ENCODE data around the gene KCNQ5.

The KCNQ5 gene

GRCh38 chr6:72811971-72812421 is 190.1 kb downstream of the KCNQ5 start:
- Histone ChIP-seq H3K4me3 (ENCODE audit: low read depth, low read length) (no peak overlapping the region), H3K27me3 (ENCODE audit: insufficient read depth, low read length) (no peaks in the 10 kb centered on the region), H3K4me2 (ENCODE audit: low read length) (peak overlapping the region; percentile 24), H2BK12ac (ENCODE audit: low read length) (no peak overlapping the region), H4K8ac (ENCODE audit: low read depth, low read length) (no peak overlapping the region), H3K9me3 (ENCODE audit: insufficient read depth, low read depth, low read length) (no peaks in the 10 kb centered on the region), H3K18ac (ENCODE audit: low read length) (no peak overlapping the region), H3K27ac (ENCODE audit: low read depth, low read length) (peak overlapping the region; percentile 7), H3K79me1 (ENCODE audit: low read length) (peaks cover 4% of the 10 kb centered on the region), H3K4me1 (ENCODE audit: control insufficient read depth in 1 of 2, insufficient read depth in 2 of 2, low read length in 2 of 2) (peaks cover 9 to 10% of the 10 kb centered on the region in 2 experiments), H3K9ac (ENCODE audit: low read length) (no peak overlapping the region), H4K12ac (ENCODE audit: low read depth, low read length) (no peak overlapping the region), H2BK120ac (ENCODE audit: insufficient read depth, low read length, poor library complexity) (peak overlapping the region; percentile 24), H3K79me2 (ENCODE audit: control insufficient read depth, insufficient read depth, low read length, poor library complexity) (no peaks in the 10 kb centered on the region), H2AFZ (ENCODE audit: insufficient read depth, low read length, poor library complexity) (no peak overlapping the region), H2BK5ac (ENCODE audit: low read depth, low read length, poor library complexity) (peak overlapping the region; percentile 35), H4K91ac (ENCODE audit: low read depth, low read length) (peak overlapping the region; percentile 11), H3K23ac (ENCODE audit: low read length) (no peak overlapping the region), H2AK5ac (ENCODE audit: low read length) (no peak overlapping the region), H3K14ac (ENCODE audit: low read length) (no peak overlapping the region), H3K4ac (ENCODE audit: low read depth, low read length) (no peak overlapping the region), H3K36me3 (ENCODE audit: control insufficient read depth in 1 of 2, insufficient read depth in 2 of 2, low read length in 2 of 2) (no peaks in the 10 kb centered on the region)
- WGBS (ENCODE audit: extremely low coverage, insufficient coverage, insufficient read length): no CpG with 5 or more reads among the region's 6 CpGs
- peak; percentile 28 to 69 for DNase-seq

- H2AFZ ChIP-seq (ENCODE audit: insufficient read depth, low read length, poor library complexity): no peak overlapping the region
- no peak overlapping the region for H3K4me2 ChIP-seq (ENCODE audit: low read length)
- peak in 1 of 2 donors; percentile 28 for DNase-seq
- no peaks in the 10 kb centered on the region for H3K9me3 ChIP-seq (ENCODE audit: insufficient read depth, low read depth, low read length)
- H3K36me3 ChIP-seq (ENCODE audit: control insufficient read depth in 1 of 2, insufficient read depth in 2 of 2, low read length in 2 of 2): no peaks in the 10 kb centered on the region
- peak overlapping the region; percentile 47 for H2AK5ac ChIP-seq (ENCODE audit: low read length)
- H3K9ac ChIP-seq (ENCODE audit: low read length): no peak overlapping the region
- H3K18ac ChIP-seq (ENCODE audit: low read length): peak overlapping the region; percentile 0
- H3K79me2 ChIP-seq (ENCODE audit: control insufficient read depth, insufficient read depth, low read length, poor library complexity): no peaks in the 10 kb centered on the region
- H3K79me1 ChIP-seq (ENCODE audit: low read length): peaks cover 4% of the 10 kb centered on the region
- H3K14ac ChIP-seq (ENCODE audit: low read length): no peak overlapping the region
- no peak overlapping the region for H3K27ac ChIP-seq (ENCODE audit: low read depth, low read length)
- H2BK120ac ChIP-seq (ENCODE audit: insufficient read depth, low read length, poor library complexity): no peak overlapping the region
- no peak overlapping the region for H4K12ac ChIP-seq (ENCODE audit: low read depth, low read length)
- peaks cover 9 to 10% of the 10 kb centered on the region in 2 experiments for H3K4me1 ChIP-seq (ENCODE audit: control insufficient read depth in 1 of 2, insufficient read depth in 2 of 2, low read length in 2 of 2)
- WGBS (ENCODE audit: extremely low coverage, insufficient coverage, insufficient read length): no CpG with 5 or more reads among the region's 7 CpGs
- H2BK5ac ChIP-seq (ENCODE audit: low read depth, low read length, poor library complexity): no peak overlapping the region
- no peak overlapping the region for H4K91ac ChIP-seq (ENCODE audit: low read depth, low read length)
- H3K27me3 ChIP-seq (ENCODE audit: insufficient read depth, low read length): no peaks in the 10 kb centered on the region
- no peak overlapping the region for H3K4ac ChIP-seq (ENCODE audit: low read depth, low read length)
- no peak overlapping the region for H3K23ac ChIP-seq (ENCODE audit: low read length)
- no peak overlapping the region for H3K4me3 ChIP-seq (ENCODE audit: low read depth, low read length)
- H2BK12ac ChIP-seq (ENCODE audit: low read length): no peak overlapping the region
- H4K8ac ChIP-seq (ENCODE audit: low read depth, low read length): no peak overlapping the region
Observed at GRCh38 chr6:72813807-72814596, 192.1 kb downstream of the KCNQ5 start.

- Histone ChIP-seq H3K4ac (ENCODE audit: low read depth, low read length) (no peak overlapping the region), H3K79me2 (ENCODE audit: control insufficient read depth, insufficient read depth, low read length, poor library complexity) (no peaks in the 10 kb centered on the region), H3K14ac (ENCODE audit: low read length) (no peak overlapping the region), H4K12ac (ENCODE audit: low read depth, low read length) (no peak overlapping the region), H2BK120ac (ENCODE audit: insufficient read depth, low read length, poor library complexity) (no peak overlapping the region), H2AFZ (ENCODE audit: insufficient read depth, low read length, poor library complexity) (no peak overlapping the region), H3K27ac (ENCODE audit: low read depth, low read length) (no peak overlapping the region), H3K36me3 (ENCODE audit: control insufficient read depth in 1 of 2, insufficient read depth in 2 of 2, low read length in 2 of 2) (no peaks in the 10 kb centered on the region), H2AK5ac (ENCODE audit: low read length) (no peak overlapping the region), H4K8ac (ENCODE audit: low read depth, low read length) (no peak overlapping the region), H2BK12ac (ENCODE audit: low read length) (no peak overlapping the region), H4K91ac (ENCODE audit: low read depth, low read length) (no peak overlapping the region), H3K4me3 (ENCODE audit: low read depth, low read length) (no peak overlapping the region), H3K27me3 (ENCODE audit: insufficient read depth, low read length) (no peaks in the 10 kb centered on the region), H3K4me1 (ENCODE audit: control insufficient read depth in 1 of 2, insufficient read depth in 2 of 2, low read length in 2 of 2) (peaks cover 15 to 17% of the 10 kb centered on the region in 2 experiments), H2BK5ac (ENCODE audit: low read depth, low read length, poor library complexity) (no peak overlapping the region), H3K18ac (ENCODE audit: low read length) (no peak overlapping the region), H3K23ac (ENCODE audit: low read length) (no peak overlapping the region), H3K79me1 (ENCODE audit: low read length) (peaks cover 9% of the 10 kb centered on the region), H3K9me3 (ENCODE audit: insufficient read depth, low read depth, low read length) (no peaks in the 10 kb centered on the region), H3K9ac (ENCODE audit: low read length) (no peak overlapping the region), H3K4me2 (ENCODE audit: low read length) (no peak overlapping the region)
- no CpG with 5 or more reads among the region's 1 CpG for WGBS (ENCODE audit: extremely low coverage, insufficient coverage, insufficient read length)
- no peak for DNase-seq
Observed at GRCh38 chr6:72816022-72816421, 194.2 kb downstream of the KCNQ5 start.

- Histone ChIP-seq H2BK120ac (ENCODE audit: insufficient read depth, low read length, poor library complexity) (no peak overlapping the region), H2BK12ac (ENCODE audit: low read length) (no peak overlapping the region), H2AFZ (ENCODE audit: insufficient read depth, low read length, poor library complexity) (no peak overlapping the region), H3K4me2 (ENCODE audit: low read length) (no peak overlapping the region), H4K8ac (ENCODE audit: low read depth, low read length) (no peak overlapping the region), H3K9ac (ENCODE audit: low read length) (no peak overlapping the region), H3K23ac (ENCODE audit: low read length) (no peak overlapping the region), H4K91ac (ENCODE audit: low read depth, low read length) (no peak overlapping the region), H3K79me2 (ENCODE audit: control insufficient read depth, insufficient read depth, low read length, poor library complexity) (peaks cover 2% of the 10 kb centered on the region), H3K27me3 (ENCODE audit: insufficient read depth, low read length) (no peaks in the 10 kb centered on the region), H3K79me1 (ENCODE audit: low read length) (peaks cover 8% of the 10 kb centered on the region), H3K4me3 (ENCODE audit: low read depth, low read length) (no peak overlapping the region), H3K4me1 (ENCODE audit: control insufficient read depth in 1 of 2, insufficient read depth in 2 of 2, low read length in 2 of 2) (peaks cover 16 to 17% of the 10 kb centered on the region in 2 experiments), H3K4ac (ENCODE audit: low read depth, low read length) (no peak overlapping the region), H3K36me3 (ENCODE audit: control insufficient read depth in 1 of 2, insufficient read depth in 2 of 2, low read length in 2 of 2) (no peaks in the 10 kb centered on the region), H2AK5ac (ENCODE audit: low read length) (no peak overlapping the region), H2BK5ac (ENCODE audit: low read depth, low read length, poor library complexity) (no peak overlapping the region), H4K12ac (ENCODE audit: low read depth, low read length) (no peak overlapping the region), H3K27ac (ENCODE audit: low read depth, low read length) (no peak overlapping the region), H3K9me3 (ENCODE audit: insufficient read depth, low read depth, low read length) (no peaks in the 10 kb centered on the region), H3K18ac (ENCODE audit: low read length) (no peak overlapping the region), H3K14ac (ENCODE audit: low read length) (no peak overlapping the region)
- no CpG with 5 or more reads among the region's 2 CpGs for WGBS (ENCODE audit: extremely low coverage, insufficient coverage, insufficient read length)
- DNase-seq: no peak
Observed at GRCh38 chr6:72817208-72817607, 195.3 kb downstream of the KCNQ5 start.
